ENCODE data around the gene FAAP20.

DNA sequence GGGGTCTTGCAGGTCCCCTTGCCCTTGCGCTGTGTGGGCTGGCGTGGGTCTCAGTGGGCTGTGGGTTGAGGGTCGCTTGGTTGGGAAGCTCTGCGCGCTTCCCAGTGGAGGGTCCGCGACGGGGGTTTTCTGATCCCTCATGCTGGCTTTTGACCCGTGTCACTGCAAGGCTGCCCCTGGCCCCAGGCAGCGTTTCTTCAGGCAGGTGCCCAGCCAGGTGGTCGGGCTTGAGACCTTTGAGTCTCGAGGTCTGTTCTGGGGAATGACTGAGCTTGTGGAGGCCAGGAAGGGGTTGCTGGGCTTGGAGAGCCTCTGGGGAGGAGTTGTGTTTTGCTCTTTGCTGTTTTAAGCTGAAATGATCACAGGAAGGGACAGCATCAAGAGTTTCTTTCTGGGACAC, 38.9 kb upstream of the FAAP20 start:
- TF ChIP-seq, protein P1, sequence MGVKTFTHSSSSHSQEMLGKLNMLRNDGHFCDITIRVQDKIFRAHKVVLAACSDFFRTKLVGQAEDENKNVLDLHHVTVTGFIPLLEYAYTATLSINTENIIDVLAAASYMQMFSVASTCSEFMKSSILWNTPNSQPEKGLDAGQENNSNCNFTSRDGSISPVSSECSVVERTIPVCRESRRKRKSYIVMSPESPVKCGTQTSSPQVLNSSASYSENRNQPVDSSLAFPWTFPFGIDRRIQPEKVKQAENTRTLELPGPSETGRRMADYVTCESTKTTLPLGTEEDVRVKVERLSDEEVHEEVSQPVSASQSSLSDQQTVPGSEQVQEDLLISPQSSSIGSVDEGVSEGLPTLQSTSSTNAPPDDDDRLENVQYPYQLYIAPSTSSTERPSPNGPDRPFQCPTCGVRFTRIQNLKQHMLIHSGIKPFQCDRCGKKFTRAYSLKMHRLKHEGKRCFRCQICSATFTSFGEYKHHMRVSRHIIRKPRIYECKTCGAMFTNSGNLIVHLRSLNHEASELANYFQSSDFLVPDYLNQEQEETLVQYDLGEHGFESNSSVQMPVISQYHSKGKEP (tag by site-specific recombination; IDR thresholded peaks at IDR 0.05), result no peak
- TF ChIP-seq, protein P2, sequence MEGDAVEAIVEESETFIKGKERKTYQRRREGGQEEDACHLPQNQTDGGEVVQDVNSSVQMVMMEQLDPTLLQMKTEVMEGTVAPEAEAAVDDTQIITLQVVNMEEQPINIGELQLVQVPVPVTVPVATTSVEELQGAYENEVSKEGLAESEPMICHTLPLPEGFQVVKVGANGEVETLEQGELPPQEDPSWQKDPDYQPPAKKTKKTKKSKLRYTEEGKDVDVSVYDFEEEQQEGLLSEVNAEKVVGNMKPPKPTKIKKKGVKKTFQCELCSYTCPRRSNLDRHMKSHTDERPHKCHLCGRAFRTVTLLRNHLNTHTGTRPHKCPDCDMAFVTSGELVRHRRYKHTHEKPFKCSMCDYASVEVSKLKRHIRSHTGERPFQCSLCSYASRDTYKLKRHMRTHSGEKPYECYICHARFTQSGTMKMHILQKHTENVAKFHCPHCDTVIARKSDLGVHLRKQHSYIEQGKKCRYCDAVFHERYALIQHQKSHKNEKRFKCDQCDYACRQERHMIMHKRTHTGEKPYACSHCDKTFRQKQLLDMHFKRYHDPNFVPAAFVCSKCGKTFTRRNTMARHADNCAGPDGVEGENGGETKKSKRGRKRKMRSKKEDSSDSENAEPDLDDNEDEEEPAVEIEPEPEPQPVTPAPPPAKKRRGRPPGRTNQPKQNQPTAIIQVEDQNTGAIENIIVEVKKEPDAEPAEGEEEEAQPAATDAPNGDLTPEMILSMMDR (tag by site-specific recombination; IDR thresholded peaks at IDR 0.05), result no peak
